T-helper 1 cell treated with Interleukin-12 subunit alpha and Interleukin-12 subunit beta and Interleukin-4 antibody, amounts not matched to agents 30 μg/mL and 1 μg/mL, for 36 hours (primary cell): ENCODE measurements around the gene SIPA1L3.

ENCODE experiments used
- H3K27ac Mint-ChIP-seq: one replicate; pipeline ENCODE4 v1.8.0; 2021; ENCODE audit warnings: mild to moderate bottlenecking, mixed read lengths
- H3K27me3 Mint-ChIP-seq: one replicate; pipeline ENCODE4 v1.8.0; 2021; ENCODE audit warnings: low read depth, mixed read lengths
- H3K36me3 Mint-ChIP-seq: one replicate; pipeline ENCODE4 v1.8.0; 2021; ENCODE audit warnings: low read depth, mixed read lengths
- H3K4me1 Mint-ChIP-seq: one replicate; pipeline ENCODE4 v1.8.0; 2021; ENCODE audit warnings: low read depth, mixed read lengths
- H3K4me3 Mint-ChIP-seq: one replicate; pipeline ENCODE4 v1.8.0; 2021; ENCODE audit warnings: mild to moderate bottlenecking, moderate library complexity, mixed read lengths
- H3K9me3 Mint-ChIP-seq: one replicate; pipeline ENCODE4 v1.8.0; 2021; ENCODE audit warnings: mixed read lengths

Gene SIPA1L3

GRCh38 chr19:38001158-38001781 lies 94.3 kb downstream of the SIPA1L3 start:
- no peak overlapping the region for H3K27ac Mint-ChIP-seq
- H3K36me3 Mint-ChIP-seq: no peaks in the 10 kb centered on the region
- H3K4me1 Mint-ChIP-seq: peaks cover 4% of the 10 kb centered on the region
- no peaks in the 10 kb centered on the region for H3K9me3 Mint-ChIP-seq
- H3K27me3 Mint-ChIP-seq: no peaks in the 10 kb centered on the region
- H3K4me3 Mint-ChIP-seq: no peak overlapping the region

GRCh38 chr19:38003438-38004185 lies 96.6 kb downstream of the SIPA1L3 start:
- Mint-ChIP-seq H3K4me3 (no peak overlapping the region), H3K36me3 (no peaks in the 10 kb centered on the region), H3K27ac (no peak overlapping the region)

GRCh38 chr19:38004186-38004520 lies 97.1 kb downstream of the SIPA1L3 start:
- H3K27me3 Mint-ChIP-seq: no peaks in the 10 kb centered on the region
- H3K9me3 Mint-ChIP-seq: no peaks in the 10 kb centered on the region
- no peak overlapping the region for H3K4me3 Mint-ChIP-seq
- no peak overlapping the region for H3K27ac Mint-ChIP-seq
- no peaks in the 10 kb centered on the region for H3K36me3 Mint-ChIP-seq
- peaks cover 4% of the 10 kb centered on the region for H3K4me1 Mint-ChIP-seq

More at GRCh38 chr19:38003438-38004185, 96.6 kb downstream of the SIPA1L3 start:
- Mint-ChIP-seq H3K9me3 (no peaks in the 10 kb centered on the region), H3K27me3 (no peaks in the 10 kb centered on the region), H3K4me1 (peaks cover 4% of the 10 kb centered on the region)

DNA sequence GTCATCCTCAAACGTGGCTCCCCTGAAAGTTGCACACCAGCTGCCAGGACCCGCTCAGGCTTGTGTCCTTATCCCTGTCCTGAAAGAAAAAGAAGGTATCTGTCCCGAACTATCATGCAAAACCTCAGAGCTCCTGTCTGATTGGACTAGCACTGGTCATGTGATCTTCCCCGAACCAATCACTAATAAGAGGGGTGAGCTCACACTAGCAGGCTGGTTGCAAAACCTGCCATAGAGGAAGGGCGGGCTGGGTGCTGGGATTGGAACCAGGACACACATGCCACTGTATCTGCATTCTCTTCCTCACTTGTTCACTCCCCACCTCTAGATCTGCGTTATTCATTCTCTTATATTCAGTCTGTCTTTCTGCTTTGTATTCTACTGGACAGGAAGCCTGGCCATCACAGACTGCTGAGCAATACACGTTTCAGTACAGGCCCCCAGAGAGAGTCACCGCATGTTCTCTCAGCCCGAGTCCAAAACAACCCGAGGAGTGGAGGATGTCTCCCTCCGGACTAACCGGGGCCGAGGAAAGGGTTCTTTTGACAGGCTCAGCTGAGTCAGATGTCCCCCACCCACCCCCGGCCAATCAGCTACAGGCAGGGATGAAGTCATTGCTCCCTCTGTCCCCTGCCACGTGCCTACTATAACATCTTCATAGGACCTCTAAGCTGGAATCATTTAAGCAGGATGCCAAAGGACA lies 97.7 kb downstream of the SIPA1L3 start:
- no peak overlapping the region for H3K27ac Mint-ChIP-seq
- H3K36me3 Mint-ChIP-seq: no peaks in the 10 kb centered on the region
- H3K4me3 Mint-ChIP-seq: no peak overlapping the region
- no peaks in the 10 kb centered on the region for H3K27me3 Mint-ChIP-seq
- H3K9me3 Mint-ChIP-seq: no peaks in the 10 kb centered on the region
- H3K4me1 Mint-ChIP-seq: peaks cover 4% of the 10 kb centered on the region

DNA sequence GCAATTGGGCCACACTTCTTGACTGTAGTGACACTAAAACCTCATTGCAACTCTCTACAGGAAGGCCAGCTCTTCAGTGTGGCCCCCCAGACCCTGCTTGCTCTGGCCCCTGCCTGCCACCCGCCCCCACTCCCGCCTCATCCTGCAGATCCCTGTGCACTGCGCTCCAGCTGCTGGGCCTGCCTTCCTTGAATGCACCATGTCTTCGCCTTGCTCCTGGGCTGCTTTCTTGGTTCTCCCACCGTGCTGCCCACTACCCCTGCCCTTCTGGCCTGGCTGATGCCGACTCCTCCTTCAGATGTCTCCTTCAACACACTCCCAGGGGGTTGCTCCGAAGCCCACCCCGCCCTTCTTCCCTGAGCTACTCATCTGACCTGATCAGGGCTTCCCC lies 98.2 kb downstream of the SIPA1L3 start:
- peak overlapping the region; percentile 26 for H3K27ac Mint-ChIP-seq

GRCh38 chr19:38006361-38007045 lies 99.5 kb downstream of the SIPA1L3 start:
- Mint-ChIP-seq H3K4me1 (peaks cover 4% of the 10 kb centered on the region), H3K27ac (peak overlapping the region; percentile 71), H3K4me3 (no peak overlapping the region), H3K27me3 (no peaks in the 10 kb centered on the region), H3K9me3 (no peaks in the 10 kb centered on the region), H3K36me3 (no peaks in the 10 kb centered on the region)

More for the DNA sequence above, 98.2 kb downstream of the SIPA1L3 start:
- Mint-ChIP-seq H3K27me3 (no peaks in the 10 kb centered on the region), H3K4me3 (no peak overlapping the region), H3K4me1 (peaks cover 4% of the 10 kb centered on the region), H3K36me3 (no peaks in the 10 kb centered on the region), H3K9me3 (no peaks in the 10 kb centered on the region)

GRCh38 chr19:38009650-38010242 lies 102.7 kb downstream of the SIPA1L3 start:
- Mint-ChIP-seq H3K36me3 (no peaks in the 10 kb centered on the region), H3K4me1 (no peaks in the 10 kb centered on the region), H3K4me3 (no peak overlapping the region), H3K9me3 (no peaks in the 10 kb centered on the region), H3K27ac (no peak overlapping the region), H3K27me3 (no peaks in the 10 kb centered on the region)

GRCh38 chr19:38011426-38011825 lies 104.4 kb downstream of the SIPA1L3 start:
- Mint-ChIP-seq H3K36me3 (no peaks in the 10 kb centered on the region), H3K4me1 (no peaks in the 10 kb centered on the region), H3K27ac (no peak overlapping the region), H3K4me3 (no peak overlapping the region), H3K27me3 (no peaks in the 10 kb centered on the region), H3K9me3 (no peaks in the 10 kb centered on the region)

GRCh38 chr19:38012290-38012689 lies 105.3 kb downstream of the SIPA1L3 start:
- Mint-ChIP-seq H3K27me3 (no peaks in the 10 kb centered on the region), H3K36me3 (no peaks in the 10 kb centered on the region), H3K4me1 (no peaks in the 10 kb centered on the region), H3K27ac (no peak overlapping the region), H3K9me3 (no peaks in the 10 kb centered on the region), H3K4me3 (no peak overlapping the region)

DNA sequence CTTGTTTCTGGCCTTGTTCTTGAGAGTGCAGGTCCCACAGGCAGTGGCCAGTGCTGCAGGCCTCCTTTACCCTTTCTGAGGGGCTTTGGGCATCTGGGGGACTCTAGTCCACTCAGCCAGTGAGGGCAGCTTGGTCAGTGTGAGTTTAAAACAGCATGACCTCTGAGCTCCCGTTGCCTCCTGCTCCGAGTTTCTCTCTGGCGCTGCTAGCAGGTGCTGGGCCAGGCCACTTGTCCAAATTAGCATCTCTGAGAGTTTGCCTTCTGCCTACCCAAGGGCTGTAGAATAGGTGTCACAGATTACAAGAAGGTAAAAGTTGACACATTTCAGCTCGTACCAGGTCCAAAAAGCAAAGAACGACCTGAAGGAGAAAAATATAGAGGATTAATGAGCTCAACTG lies 105.9 kb downstream of the SIPA1L3 start:
- Mint-ChIP-seq H3K27me3 (no peaks in the 10 kb centered on the region), H3K4me1 (no peaks in the 10 kb centered on the region), H3K36me3 (no peaks in the 10 kb centered on the region), H3K9me3 (no peaks in the 10 kb centered on the region), H3K27ac (no peak overlapping the region), H3K4me3 (no peak overlapping the region)

GRCh38 chr19:38013913-38014580 lies 107.0 kb downstream of the SIPA1L3 start:
- no peaks in the 10 kb centered on the region for H3K36me3 Mint-ChIP-seq
- H3K27ac Mint-ChIP-seq: no peak overlapping the region
- no peaks in the 10 kb centered on the region for H3K4me1 Mint-ChIP-seq
- no peaks in the 10 kb centered on the region for H3K9me3 Mint-ChIP-seq
- no peaks in the 10 kb centered on the region for H3K27me3 Mint-ChIP-seq
- no peak overlapping the region for H3K4me3 Mint-ChIP-seq

GRCh38 chr19:38015216-38015615 lies 108.2 kb downstream of the SIPA1L3 start:
- no peaks in the 10 kb centered on the region for H3K36me3 Mint-ChIP-seq
- H3K4me1 Mint-ChIP-seq: no peaks in the 10 kb centered on the region
- H3K27me3 Mint-ChIP-seq: no peaks in the 10 kb centered on the region
- no peak overlapping the region for H3K27ac Mint-ChIP-seq
- H3K9me3 Mint-ChIP-seq: no peaks in the 10 kb centered on the region
- H3K4me3 Mint-ChIP-seq: no peak overlapping the region

DNA sequence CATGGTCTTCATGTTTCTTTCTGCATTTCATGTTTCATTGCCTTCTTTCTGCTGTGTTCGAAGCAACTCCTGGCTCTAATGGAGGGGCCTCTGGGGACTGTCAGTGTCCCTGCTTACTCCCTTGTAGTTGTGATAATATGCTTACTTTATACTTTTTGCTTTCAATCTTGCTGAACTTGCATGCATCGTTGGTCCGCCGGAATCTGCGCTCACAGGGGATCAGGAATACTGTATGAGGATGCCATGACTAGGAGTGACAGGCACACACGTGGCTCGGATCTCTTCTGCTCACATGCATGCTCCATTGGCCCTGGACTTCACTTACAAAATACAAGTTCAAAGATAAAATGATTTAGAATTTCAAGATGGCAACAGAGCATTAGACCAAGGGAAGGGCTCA lies 108.8 kb downstream of the SIPA1L3 start:
- H3K4me1 Mint-ChIP-seq: no peaks in the 10 kb centered on the region
- H3K27me3 Mint-ChIP-seq: no peaks in the 10 kb centered on the region
- no peaks in the 10 kb centered on the region for H3K36me3 Mint-ChIP-seq
- no peaks in the 10 kb centered on the region for H3K9me3 Mint-ChIP-seq
- no peak overlapping the region for H3K27ac Mint-ChIP-seq
- no peak overlapping the region for H3K4me3 Mint-ChIP-seq
